GM21786 (cell line): Measurements from ENCODE around the gene FRMD5.

Experiments
- ATAC-seq: cut with Tn5 transposase; IDR thresholded peaks from one replicate; pipeline ENCODE4 v1.9.1; 2021; ENCODE audit not compliant: unreplicated experiment

The FRMD5 gene

GRCh38 chr15:43981576-43981975 is 213.5 kb downstream of the FRMD5 start:
- ATAC-seq: no peak

- ATAC-seq: no peak
These were observed 217.8 kb downstream of the FRMD5 start for GRCh38 chr15:43977072-43977884.

- no peak for ATAC-seq
These were observed 219.3 kb downstream of the FRMD5 start for GRCh38 chr15:43975770-43976169.

- no peak for ATAC-seq
These were observed 219.7 kb downstream of the FRMD5 start for GRCh38 chr15:43975326-43975725.

GRCh38 chr15:43974852-43975251 is 220.2 kb downstream of the FRMD5 start:
- peak; percentile 65 for ATAC-seq

GRCh38 chr15:43969802-43970375 is 225.2 kb downstream of the FRMD5 start:
- no peak for ATAC-seq

- no peak for ATAC-seq
These were observed 226.5 kb downstream of the FRMD5 start for GRCh38 chr15:43968551-43968950.

- no peak for ATAC-seq
These were observed 228.4 kb downstream of the FRMD5 start for GRCh38 chr15:43966646-43967045.

- ATAC-seq: no peak
These were observed 236.2 kb downstream of the FRMD5 start for GRCh38 chr15:43958861-43959330.

GRCh38 chr15:43957724-43958123 is 237.3 kb downstream of the FRMD5 start:
- ATAC-seq: no peak

GRCh38 chr15:43955140-43955539 is 239.9 kb downstream of the FRMD5 start:
- ATAC-seq: no peak

GRCh38 chr15:43954181-43954621 is 240.9 kb downstream of the FRMD5 start:
- ATAC-seq: no peak

- ATAC-seq: no peak
These were observed 241.7 kb downstream of the FRMD5 start for GRCh38 chr15:43953402-43953801.

- ATAC-seq: no peak
These were observed 244.5 kb downstream of the FRMD5 start for GRCh38 chr15:43950531-43950930.

- ATAC-seq: peak; percentile 82
These were observed 246.3 kb downstream of the FRMD5 start for GRCh38 chr15:43948691-43949325.

GRCh38 chr15:43943511-43943910 is 251.6 kb downstream of the FRMD5 start:
- ATAC-seq: no peak

GRCh38 chr15:43942194-43942593 is 252.9 kb downstream of the FRMD5 start:
- no peak for ATAC-seq

GRCh38 chr15:43941555-43941954 is 253.5 kb downstream of the FRMD5 start:
- ATAC-seq: no peak

GRCh38 chr15:43941071-43941470 is 254.0 kb downstream of the FRMD5 start:
- no peak for ATAC-seq

- no peak for ATAC-seq
These were observed 256.0 kb downstream of the FRMD5 start for GRCh38 chr15:43939070-43939469.

- no peak for ATAC-seq
These were observed 260.6 kb downstream of the FRMD5 start for GRCh38 chr15:43934480-43934879.

GRCh38 chr15:43932907-43933306 is 262.2 kb downstream of the FRMD5 start:
- no peak for ATAC-seq
